Nephron (organoid): Measurements from ENCODE around the gene ANKRD7.

Source experiments
- H3K27ac Mint-ChIP-seq, 3 experiments: 2 replicates each; pipeline ENCODE4 v1.8.0; 2020; ENCODE audit warnings: mixed read lengths in 3 of 3, mild to moderate bottlenecking in 2 of 3, moderate library complexity in 1 of 3
- H3K27me3 Mint-ChIP-seq: 2 replicates; pipeline ENCODE4 v1.8.0; 2021; ENCODE audit warnings: low read depth, mild to moderate bottlenecking, moderate library complexity, mixed read lengths
- H3K36me3 Mint-ChIP-seq: 2 replicates; pipeline ENCODE4 v1.8.0; 2020; ENCODE audit warnings: low read depth, mixed read lengths
- H3K4me1 Mint-ChIP-seq: 2 replicates; pipeline ENCODE4 v1.8.0; 2020; ENCODE audit warnings: mixed read lengths
- H3K4me3 Mint-ChIP-seq, 3 experiments: 2 replicates each; pipeline ENCODE4 v1.8.0; 2020; ENCODE audit warnings: mild to moderate bottlenecking in 3 of 3, mixed read lengths in 3 of 3, moderate library complexity in 2 of 3
- H3K9me3 Mint-ChIP-seq: 2 replicates; pipeline ENCODE4 v1.8.0; 2020; ENCODE audit warnings: mixed read lengths
- TF ChIP-seq, protein P1 (sequence below), 3 experiments: fragments of 200-600 bp; sonication (generic); IDR thresholded peaks; one replicate each; pipeline ENCODE4 v1.5.0; 2021; ENCODE audit warnings: antibody characterized with exemption in 3 of 3; ENCODE audit not compliant: unreplicated experiment in 3 of 3

The ANKRD7 gene, protein sequence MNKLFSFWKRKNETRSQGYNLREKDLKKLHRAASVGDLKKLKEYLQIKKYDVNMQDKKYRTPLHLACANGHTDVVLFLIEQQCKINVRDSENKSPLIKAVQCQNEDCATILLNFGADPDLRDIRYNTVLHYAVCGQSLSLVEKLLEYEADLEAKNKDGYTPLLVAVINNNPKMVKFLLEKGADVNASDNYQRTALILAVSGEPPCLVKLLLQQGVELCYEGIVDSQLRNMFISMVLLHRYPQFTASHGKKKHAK

DNA sequence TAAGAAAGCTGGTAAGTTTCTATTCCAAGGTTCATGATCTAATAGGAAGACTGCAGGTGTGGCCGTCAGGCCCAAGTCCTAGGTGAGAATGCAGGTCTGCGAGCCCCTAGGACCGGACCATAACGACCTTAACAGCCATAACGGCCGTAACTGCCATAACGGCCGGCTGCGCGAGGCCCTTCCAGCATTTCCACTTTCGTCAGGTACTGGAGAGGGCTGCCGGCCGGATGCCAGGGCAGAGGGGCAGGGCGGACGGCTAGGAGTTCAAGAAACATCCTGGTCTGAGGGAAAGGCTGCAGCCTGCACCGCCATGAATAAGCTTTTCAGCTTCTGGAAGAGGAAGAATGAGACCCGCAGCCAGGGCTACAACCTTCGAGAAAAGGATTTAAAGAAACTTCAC lies at the start of gene ANKRD7:
TSS of gene ANKRD7 (plus strand) at position 184 of the 400 bp plus-strand sequence. CDS start at position 311, 127 bp downstream.
- H3K36me3 Mint-ChIP-seq = no peaks in the 10 kb centered on the region
- no peaks in the 10 kb centered on the region for H3K4me1 Mint-ChIP-seq
- no peaks in the 10 kb centered on the region for H3K9me3 Mint-ChIP-seq
- TF ChIP-seq, protein P1, sequence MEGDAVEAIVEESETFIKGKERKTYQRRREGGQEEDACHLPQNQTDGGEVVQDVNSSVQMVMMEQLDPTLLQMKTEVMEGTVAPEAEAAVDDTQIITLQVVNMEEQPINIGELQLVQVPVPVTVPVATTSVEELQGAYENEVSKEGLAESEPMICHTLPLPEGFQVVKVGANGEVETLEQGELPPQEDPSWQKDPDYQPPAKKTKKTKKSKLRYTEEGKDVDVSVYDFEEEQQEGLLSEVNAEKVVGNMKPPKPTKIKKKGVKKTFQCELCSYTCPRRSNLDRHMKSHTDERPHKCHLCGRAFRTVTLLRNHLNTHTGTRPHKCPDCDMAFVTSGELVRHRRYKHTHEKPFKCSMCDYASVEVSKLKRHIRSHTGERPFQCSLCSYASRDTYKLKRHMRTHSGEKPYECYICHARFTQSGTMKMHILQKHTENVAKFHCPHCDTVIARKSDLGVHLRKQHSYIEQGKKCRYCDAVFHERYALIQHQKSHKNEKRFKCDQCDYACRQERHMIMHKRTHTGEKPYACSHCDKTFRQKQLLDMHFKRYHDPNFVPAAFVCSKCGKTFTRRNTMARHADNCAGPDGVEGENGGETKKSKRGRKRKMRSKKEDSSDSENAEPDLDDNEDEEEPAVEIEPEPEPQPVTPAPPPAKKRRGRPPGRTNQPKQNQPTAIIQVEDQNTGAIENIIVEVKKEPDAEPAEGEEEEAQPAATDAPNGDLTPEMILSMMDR (IDR thresholded peaks at IDR 0.05; ENCODE audit: unreplicated experiment in 3 of 3) = no peak
- no peak within 1 kb of the TSS for H3K4me3 Mint-ChIP-seq
- no peaks in the 10 kb centered on the region for H3K27me3 Mint-ChIP-seq
- H3K27ac Mint-ChIP-seq = peak within 1 kb of the TSS in 1 of 3 experiments; percentile 59

DNA sequence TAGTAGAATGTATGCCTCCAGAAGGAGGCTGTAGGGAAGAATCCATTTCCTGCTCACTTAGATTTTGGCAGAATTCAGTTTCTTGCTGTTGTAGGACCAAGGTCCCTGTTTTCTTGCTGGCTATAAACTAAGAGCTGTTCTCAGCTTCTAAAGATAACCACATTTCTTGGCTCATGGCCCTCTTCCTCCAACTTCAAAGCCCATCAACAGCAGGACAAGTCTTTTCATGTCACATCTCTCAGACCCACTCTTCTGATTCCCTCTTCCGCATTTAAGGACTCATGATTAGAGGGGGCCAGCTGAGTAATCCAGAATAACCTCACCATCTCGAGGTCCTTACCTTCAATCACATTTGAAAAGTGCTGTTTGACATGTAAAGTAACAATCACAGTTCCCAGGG lies 48.8 kb upstream of the ANKRD7 start:
- no peaks in the 10 kb centered on the region for H3K27me3 Mint-ChIP-seq
- no peaks in the 10 kb centered on the region for H3K36me3 Mint-ChIP-seq
- H3K4me1 Mint-ChIP-seq = no peaks in the 10 kb centered on the region
- H3K4me3 Mint-ChIP-seq = no peak overlapping the region
- H3K27ac Mint-ChIP-seq = no peak overlapping the region
- TF ChIP-seq, protein P1 (IDR thresholded peaks at IDR 0.05; ENCODE audit: unreplicated experiment in 3 of 3) = no peak
- no peaks in the 10 kb centered on the region for H3K9me3 Mint-ChIP-seq

DNA sequence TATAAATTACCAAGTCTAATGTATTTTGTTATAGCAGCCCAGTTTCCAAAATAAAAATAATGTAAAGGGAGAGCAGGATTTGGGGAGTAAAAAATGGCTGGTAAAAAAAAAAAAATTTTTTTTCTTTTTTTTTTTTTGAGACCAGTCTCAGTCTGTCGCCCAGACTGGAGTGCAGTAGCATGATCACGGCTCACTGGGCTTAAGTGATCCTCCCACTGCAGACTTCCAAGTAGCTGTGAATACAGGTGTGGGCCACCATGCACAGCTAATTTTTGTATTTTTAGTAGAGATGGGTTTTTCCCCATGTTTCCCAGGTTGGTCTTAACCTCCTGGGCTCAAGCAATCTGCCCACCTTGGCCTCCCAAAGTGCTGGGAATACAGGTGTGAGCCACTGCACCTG lies 45.3 kb upstream of the ANKRD7 start:
- Mint-ChIP-seq H3K9me3 (no peaks in the 10 kb centered on the region), H3K4me3 (no peak overlapping the region), H3K4me1 (peaks cover 5% of the 10 kb centered on the region), H3K36me3 (no peaks in the 10 kb centered on the region), H3K27ac (no peak overlapping the region), H3K27me3 (no peaks in the 10 kb centered on the region)
- TF ChIP-seq, protein P1 (IDR thresholded peaks at IDR 0.05; ENCODE audit: unreplicated experiment in 3 of 3) = no peak

DNA sequence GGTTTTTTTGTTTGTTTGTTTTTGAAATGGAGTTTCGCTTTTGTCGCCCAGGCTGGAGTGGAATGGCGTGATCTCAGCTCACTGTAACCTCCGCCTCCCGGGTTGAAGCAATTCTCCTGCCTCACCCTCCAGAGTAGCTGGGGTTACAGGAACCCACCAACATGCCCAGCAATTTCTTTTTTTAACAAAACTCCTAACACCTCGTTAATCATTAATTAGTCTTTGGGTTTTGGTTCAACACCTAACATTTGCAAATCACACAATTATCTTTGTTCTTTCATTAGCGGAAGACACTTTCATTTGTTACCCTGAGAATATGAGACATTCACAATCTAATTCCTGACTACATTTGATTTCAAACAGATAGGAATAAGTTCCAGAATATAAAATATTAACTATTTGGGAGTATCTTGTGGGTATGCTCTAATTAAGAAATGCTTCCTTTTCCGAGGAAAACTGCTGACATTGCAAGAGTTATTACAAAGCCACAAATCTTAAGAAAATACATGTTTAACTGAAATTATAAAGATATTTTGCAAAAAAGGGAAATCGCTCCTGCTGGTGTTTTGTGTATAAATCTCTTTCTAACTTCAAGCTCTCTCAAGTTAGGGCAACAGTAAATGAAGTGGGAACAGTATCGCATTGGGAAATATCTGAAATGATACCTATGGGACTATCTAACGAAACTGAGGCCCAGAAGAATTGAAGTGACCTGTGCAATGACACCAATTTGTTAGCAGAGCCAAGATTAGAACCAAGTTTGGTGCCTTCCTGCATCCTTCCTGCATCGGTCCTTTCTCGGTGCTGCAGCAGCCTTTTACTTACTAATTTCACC lies 41.7 kb upstream of the ANKRD7 start:
- Mint-ChIP-seq H3K4me3 (peak overlapping the region; percentile 94 to 95 (median 95)), H3K4me1 (peaks cover 21% of the 10 kb centered on the region), H3K36me3 (peaks cover 22% of the 10 kb centered on the region), H3K9me3 (no peaks in the 10 kb centered on the region), H3K27me3 (no peaks in the 10 kb centered on the region), H3K27ac (peak overlapping the region; percentile 99 to 100 (median 99))
- TF ChIP-seq, protein P1 (IDR thresholded peaks at IDR 0.05; ENCODE audit: unreplicated experiment in 3 of 3) = no peak

DNA sequence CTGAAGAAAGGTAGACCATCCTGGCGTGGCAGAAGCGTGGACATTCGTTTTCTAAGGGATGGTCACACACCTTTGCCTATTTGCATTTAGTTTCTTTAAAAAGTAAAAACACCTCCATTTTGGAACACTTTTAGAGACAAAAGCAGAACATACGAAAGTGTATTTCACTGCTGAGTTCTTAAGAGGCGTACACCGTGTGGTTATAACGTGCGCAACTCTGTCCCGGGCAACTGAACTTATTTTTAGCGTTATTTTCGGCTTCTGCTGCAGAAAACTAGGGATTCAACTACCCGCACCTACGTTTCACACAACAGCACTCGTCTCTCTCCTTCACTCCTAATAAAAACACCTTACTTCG lies 41.1 kb upstream of the ANKRD7 start:
- Mint-ChIP-seq H3K27me3 (no peaks in the 10 kb centered on the region), H3K36me3 (peaks cover 28% of the 10 kb centered on the region), H3K4me1 (peaks cover 21% of the 10 kb centered on the region), H3K9me3 (no peaks in the 10 kb centered on the region), H3K27ac (peak overlapping the region; percentile 99 to 100 (median 99)), H3K4me3 (peak overlapping the region; percentile 94 to 95 (median 95))
- TF ChIP-seq, protein P1 (IDR thresholded peaks at IDR 0.05; ENCODE audit: unreplicated experiment in 3 of 3) = no peak
